Activated CD8-positive, alpha-beta memory T cell treated with anti-CD3 and anti-CD28 coated beads, Interleukin-2, amount 50 U/mL, for 1 hour (primary cell): ENCODE measurements around the gene FBXO46.
A peak's percentile ranks its signal among the peaks of the same experiment; 100 is the strongest.
"Not testable (repeated sequence)": the region's sequence is repeated elsewhere in the genome, so short reads cannot be mapped to it uniquely, and the experiment has no call there.

Experiments
- DNase-seq: peaks from one replicate; pipeline ENCODE4 v3.0.0-alpha.2; 2020; ENCODE audit errors: extremely low read depth

The FBXO46 gene

DNA sequence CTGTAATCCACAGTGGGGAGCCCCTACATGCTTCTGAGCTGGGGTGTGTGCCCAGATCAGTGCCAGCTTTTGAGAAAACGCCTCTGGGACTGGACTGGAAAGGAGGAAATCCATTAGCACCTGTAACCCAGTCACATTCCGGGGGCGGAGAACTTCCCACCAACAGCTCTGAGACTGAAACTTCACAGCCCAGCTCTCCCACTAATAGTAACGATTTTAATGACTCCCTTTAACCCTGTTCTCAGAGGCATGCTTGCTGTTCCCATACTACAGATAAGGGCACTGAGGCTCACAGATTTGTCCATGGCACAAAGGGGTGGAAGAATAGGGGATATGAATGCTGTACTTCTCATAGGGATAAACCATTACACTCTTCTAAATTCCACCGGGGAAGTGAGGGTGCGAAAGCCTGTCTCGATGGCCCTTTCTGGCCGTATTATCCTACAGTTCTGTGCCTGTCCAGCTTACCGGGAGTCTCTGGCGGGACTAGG is 851 bp downstream of the FBXO46 start:
- DNase-seq = no peak

GRCh38 chr19:45728683-45729082 is 2.0 kb downstream of the FBXO46 start:
- DNase-seq = not testable (repeated sequence)

GRCh38 chr19:45720065-45720464 is 10.6 kb downstream of the FBXO46 start:
- not testable (repeated sequence) for DNase-seq

GRCh38 chr19:45717983-45718650 is 12.6 kb downstream of the FBXO46 start:
- DNase-seq = no peak

- DNase-seq = peak; percentile 95
These were observed 13.3 kb downstream of the FBXO46 start for GRCh38 chr19:45717131-45717982.

- no peak for DNase-seq
These were observed 14.2 kb downstream of the FBXO46 start for GRCh38 chr19:45716359-45717130.

GRCh38 chr19:45715139-45715538 is 15.6 kb downstream of the FBXO46 start:
- DNase-seq = no peak

- DNase-seq = no peak
These were observed 17.6 kb downstream of the FBXO46 start for GRCh38 chr19:45713141-45713540.

- DNase-seq = no peak
These were observed 18.0 kb downstream of the FBXO46 start for GRCh38 chr19:45712699-45713067.

DNA sequence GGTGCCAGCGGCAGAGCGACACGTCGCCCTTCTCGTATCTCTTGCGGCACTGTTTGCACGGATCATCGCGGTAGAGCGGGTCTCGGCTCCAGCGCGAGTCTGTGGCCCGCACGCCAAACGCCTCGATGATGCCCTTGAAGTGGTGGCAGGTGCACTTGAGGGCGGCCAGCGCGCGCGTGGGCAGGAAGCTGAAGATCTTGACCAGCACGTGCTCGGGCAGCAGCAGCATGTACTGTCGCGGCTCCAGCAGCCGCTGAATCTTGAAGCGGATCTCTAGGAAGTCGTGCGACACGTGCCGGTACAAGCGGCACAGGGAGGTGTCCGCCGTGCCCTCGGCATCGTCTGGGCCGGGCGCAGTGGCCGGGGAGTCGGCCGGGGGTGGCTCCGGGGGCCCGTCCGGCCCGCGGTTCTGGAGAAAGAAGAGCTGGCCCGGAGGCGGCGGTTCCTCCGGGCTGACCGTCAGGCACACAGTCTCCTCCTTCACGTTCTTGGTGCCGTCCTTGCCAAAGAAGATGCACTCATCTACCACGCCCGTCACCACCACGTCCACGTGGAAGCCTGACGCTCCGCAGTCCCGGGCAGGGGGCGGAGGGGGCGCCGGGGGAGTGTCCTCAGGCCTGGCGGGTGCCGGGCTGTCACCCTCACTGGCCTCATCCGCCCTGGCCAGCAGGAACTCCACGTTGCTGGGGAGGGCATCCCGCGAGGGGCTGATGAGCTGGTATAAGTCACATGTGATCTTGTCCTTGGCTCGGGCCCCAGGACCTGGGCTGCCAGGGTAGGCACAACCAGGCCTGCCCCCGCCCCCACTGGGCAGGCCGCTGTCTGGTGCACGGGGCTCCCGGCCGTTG is 18.6 kb downstream of the FBXO46 start:
- DNase-seq = no peak

DNA sequence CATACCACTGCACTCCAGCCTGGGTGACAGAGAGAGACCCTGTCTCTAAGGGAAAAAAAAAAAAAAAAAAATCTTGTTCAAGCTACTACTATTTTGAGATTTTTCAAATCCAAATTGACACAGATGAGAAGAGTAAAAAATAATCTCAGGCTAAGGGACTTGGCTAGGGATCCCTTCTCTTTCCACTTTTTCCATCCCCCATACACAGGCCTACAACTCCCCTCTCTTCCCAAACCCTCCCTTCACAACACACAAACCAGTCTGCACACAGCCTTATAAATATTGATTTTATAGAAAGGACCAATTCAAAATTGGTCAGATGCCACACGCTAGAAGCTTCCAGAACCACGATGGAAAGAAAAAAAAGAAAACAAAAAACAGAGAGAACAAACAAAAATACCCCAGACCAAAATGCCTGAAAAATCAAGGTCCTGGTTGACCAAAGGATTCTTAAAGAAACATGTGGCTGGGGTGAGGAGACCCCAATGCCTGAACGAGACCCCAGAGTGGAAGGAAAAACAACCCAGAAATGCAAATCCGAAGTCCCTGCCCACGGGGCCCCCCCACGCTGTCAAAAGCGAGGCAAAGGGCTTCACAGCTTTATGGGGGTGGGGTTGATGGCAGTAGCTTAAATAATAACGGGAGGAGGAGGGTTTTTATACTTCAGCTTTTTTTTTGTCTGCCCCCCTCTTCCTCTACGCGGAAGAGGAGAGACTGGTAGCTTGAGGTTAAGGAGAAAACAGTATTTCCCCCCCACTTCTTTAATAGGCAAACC is 20.2 kb downstream of the FBXO46 start:
- DNase-seq = no peak

DNA sequence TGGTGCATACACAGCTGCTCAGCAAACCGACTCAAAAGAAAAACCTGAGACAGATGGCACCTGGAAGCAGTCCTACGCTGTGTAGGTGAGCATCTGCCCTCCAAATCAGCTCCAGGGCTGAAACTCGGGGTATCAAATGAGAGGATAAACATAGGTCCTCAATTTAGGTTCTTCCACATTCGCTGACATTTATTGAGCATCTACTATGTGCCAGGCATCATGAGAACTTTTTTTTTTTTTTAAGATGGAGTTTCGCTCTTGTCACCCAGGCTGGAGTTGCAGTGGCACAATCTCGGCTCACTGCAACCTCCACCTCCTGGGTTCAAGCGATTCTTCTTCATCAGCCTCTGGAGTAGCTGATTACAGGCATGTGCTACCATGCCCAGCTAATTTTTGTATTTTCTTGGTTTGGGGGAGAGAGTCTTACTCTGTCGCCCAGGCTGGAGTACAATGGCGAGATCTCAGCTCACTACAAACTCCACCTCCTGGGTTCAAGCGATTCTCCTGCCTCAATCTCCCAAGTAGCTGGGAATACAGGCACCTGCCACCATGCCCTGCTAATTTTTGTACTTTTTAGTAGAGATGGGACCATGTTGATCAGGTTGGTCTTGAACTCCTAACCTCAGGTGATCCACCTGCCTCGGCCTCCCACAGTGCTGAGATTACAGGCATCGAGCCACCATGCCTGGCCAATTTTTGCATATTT is 24.8 kb downstream of the FBXO46 start:
- DNase-seq = no peak

DNA sequence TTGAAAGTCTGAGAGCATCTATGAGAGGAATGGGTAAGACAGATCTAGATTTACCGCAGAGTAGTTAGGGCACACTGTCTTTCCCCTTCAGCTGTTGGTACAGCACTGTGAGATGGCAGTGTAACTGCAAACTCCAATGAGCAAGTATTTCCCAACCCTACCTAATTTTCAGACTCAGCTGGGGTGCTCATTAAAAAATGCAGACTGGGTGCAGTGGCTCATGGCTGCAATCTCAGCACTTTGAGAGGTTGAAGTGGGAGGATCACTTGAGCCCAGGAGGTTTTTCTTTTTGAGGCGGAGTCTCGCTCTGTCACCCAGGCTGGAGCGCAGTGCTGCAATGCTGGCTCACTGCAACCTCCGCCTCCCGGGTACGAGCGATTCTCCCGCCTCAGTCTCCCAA is 25.6 kb downstream of the FBXO46 start:
- no peak for DNase-seq

GRCh38 chr19:45701676-45702075 is 29.0 kb downstream of the FBXO46 start:
- no peak for DNase-seq

GRCh38 chr19:45693106-45693788 is 37.4 kb downstream of the FBXO46 start:
- no peak for DNase-seq

DNA sequence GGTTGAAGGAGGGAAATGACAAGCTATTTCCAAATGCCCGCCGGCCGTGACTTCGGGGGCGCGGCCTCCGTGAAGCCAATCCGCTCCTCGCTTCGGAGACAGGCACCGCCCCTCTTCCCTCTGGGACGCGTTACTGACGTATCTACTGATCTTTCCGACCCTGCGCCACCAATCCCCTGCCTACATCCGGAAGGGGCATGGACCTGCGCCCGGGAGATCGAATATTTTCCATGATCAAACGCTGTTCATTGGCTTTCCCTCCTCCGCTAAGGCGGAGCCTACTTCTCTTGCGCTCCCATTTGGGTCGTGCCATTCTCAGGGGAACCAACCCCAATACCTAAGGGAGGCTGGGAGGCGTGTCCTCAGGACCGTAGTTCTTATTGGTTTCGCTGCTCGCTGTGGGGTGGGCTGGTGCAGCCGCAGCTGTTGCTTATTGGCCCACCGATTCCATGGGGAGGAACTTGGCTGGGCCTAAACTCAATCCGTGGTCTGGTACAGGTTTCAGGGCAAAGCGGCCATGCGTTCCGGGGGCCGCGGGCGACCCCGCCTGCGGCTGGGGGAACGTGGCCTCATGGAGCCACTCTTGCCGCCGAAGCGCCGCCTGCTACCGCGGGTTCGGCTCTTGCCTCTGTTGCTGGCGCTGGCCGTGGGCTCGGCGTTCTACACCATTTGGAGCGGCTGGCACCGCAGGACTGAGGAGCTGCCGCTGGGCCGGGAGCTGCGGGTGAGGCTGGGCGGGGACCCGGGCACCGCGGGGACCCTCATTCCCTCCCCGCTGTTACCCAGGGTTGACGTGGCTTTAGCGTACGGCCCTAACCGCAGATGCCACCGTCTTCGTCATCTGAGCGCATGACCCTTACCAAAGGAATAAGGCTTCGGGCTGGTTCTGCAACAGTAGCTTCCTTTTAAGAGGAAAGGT is 38.2 kb downstream of the FBXO46 start, which contains the start of gene QPCTL:
Gene QPCTL, plus strand, starts transcription at position 480 of the 919 bp plus-strand sequence. Its CDS starts 38 bp downstream, at position 518.
- DNase-seq = peak; percentile 99

GRCh38 chr19:45691516-45692186 is 39.0 kb downstream of the FBXO46 start, which contains the start of gene SNRPD2:
Gene SNRPD2, minus strand, starts transcription at chr19:45691953. Its CDS starts 65 bp downstream, at chr19:45691888.
- DNase-seq = peak; percentile 83
